ENCODE measurements around the gene MED12L. TPM values are rescaled to one million over a fixed set of nuclear protein-coding genes. Genes with fewer than 3 reads are reported as not detected.

The MED12L gene
- total and polyA plus RNA-seq, 2 donors (not counting 1 experiment from before 2014, with no cell fraction given) = 0.94 to 4.3 TPM

- Histone ChIP-seq H3K27me3 (ENCODE audit: control insufficient read depth, insufficient read depth, low read length) (no peaks in the 10 kb centered on the region), H3K4me2 (ENCODE audit: extremely low read depth, insufficient read depth, low read length) (no peak overlapping the region), H2AFZ (ENCODE audit: low read length) (no peak overlapping the region), H3K9ac (ENCODE audit: insufficient read depth, low read length) (no peak overlapping the region), H3K9me3 (ENCODE audit: control insufficient read depth, insufficient read depth, low read depth, low read length) (no peaks in the 10 kb centered on the region), H3K36me3 (ENCODE audit: control insufficient read depth, insufficient read depth, low read length) (no peaks in the 10 kb centered on the region), H3K4me3 (replicated peaks in 1 of 4; ENCODE audit: control extremely low read depth in 1 of 4, insufficient read depth in 1 of 4, low read depth in 3 of 4, low read length in 4 of 4) (no peak overlapping the region), H3K79me2 (ENCODE audit: control insufficient read depth, insufficient read depth, low read length) (no peaks in the 10 kb centered on the region), H3K4me1 (ENCODE audit: control insufficient read depth, extremely low read depth, insufficient read depth, low read length) (no peaks in the 10 kb centered on the region), H4K20me1 (ENCODE audit: control insufficient read depth, extremely low read depth, insufficient read depth, low read length) (no peaks in the 10 kb centered on the region), H3K27ac (ENCODE audit: insufficient read depth, low read length) (no peak overlapping the region)
- no peak for TF ChIP-seq EZH2 (IDR thresholded peaks at IDR 0.05; ENCODE audit: low read length, missing control alignments)
- no peak for TF ChIP-seq CTCF (conservative IDR thresholded peaks at IDR 0.05 in 1 of 2, IDR thresholded peaks at IDR 0.05 in 1 of 2; ENCODE audit: low read depth in 1 of 2, low read length in 2 of 2)
- no peak for DNase-seq (ENCODE audit: low read depth in 2 of 2)
These were observed 184.2 kb downstream of the MED12L start for GRCh38 chr3:151269631-151270030.

GRCh38 chr3:151275091-151275490 is 189.6 kb downstream of the MED12L start:
- Histone ChIP-seq H3K4me2 (ENCODE audit: extremely low read depth, insufficient read depth, low read length) (no peak overlapping the region), H3K79me2 (ENCODE audit: control insufficient read depth, insufficient read depth, low read length) (no peaks in the 10 kb centered on the region), H3K27ac (ENCODE audit: insufficient read depth, low read length) (no peak overlapping the region), H3K9me3 (ENCODE audit: control insufficient read depth, insufficient read depth, low read depth, low read length) (no peaks in the 10 kb centered on the region), H3K4me3 (replicated peaks in 1 of 4; ENCODE audit: control extremely low read depth in 1 of 4, insufficient read depth in 1 of 4, low read depth in 3 of 4, low read length in 4 of 4) (no peak overlapping the region), H3K9ac (ENCODE audit: insufficient read depth, low read length) (no peak overlapping the region), H3K36me3 (ENCODE audit: control insufficient read depth, insufficient read depth, low read length) (no peaks in the 10 kb centered on the region), H2AFZ (ENCODE audit: low read length) (no peak overlapping the region), H3K4me1 (ENCODE audit: control insufficient read depth, extremely low read depth, insufficient read depth, low read length) (no peaks in the 10 kb centered on the region), H4K20me1 (ENCODE audit: control insufficient read depth, extremely low read depth, insufficient read depth, low read length) (no peaks in the 10 kb centered on the region), H3K27me3 (ENCODE audit: control insufficient read depth, insufficient read depth, low read length) (no peaks in the 10 kb centered on the region)
- DNase-seq (ENCODE audit: low read depth in 2 of 2) = no peak
- no peak for TF ChIP-seq CTCF (conservative IDR thresholded peaks at IDR 0.05 in 1 of 2, IDR thresholded peaks at IDR 0.05 in 1 of 2; ENCODE audit: low read depth in 1 of 2, low read length in 2 of 2)
- TF ChIP-seq EZH2 (IDR thresholded peaks at IDR 0.05; ENCODE audit: low read length, missing control alignments) = no peak

- Histone ChIP-seq H3K9ac (ENCODE audit: insufficient read depth, low read length) (no peak overlapping the region), H3K4me3 (replicated peaks in 1 of 4; ENCODE audit: control extremely low read depth in 1 of 4, insufficient read depth in 1 of 4, low read depth in 3 of 4, low read length in 4 of 4) (no peak overlapping the region), H3K36me3 (ENCODE audit: control insufficient read depth, insufficient read depth, low read length) (no peaks in the 10 kb centered on the region), H3K27me3 (ENCODE audit: control insufficient read depth, insufficient read depth, low read length) (no peaks in the 10 kb centered on the region), H3K4me1 (ENCODE audit: control insufficient read depth, extremely low read depth, insufficient read depth, low read length) (no peaks in the 10 kb centered on the region), H3K4me2 (ENCODE audit: extremely low read depth, insufficient read depth, low read length) (no peak overlapping the region), H3K27ac (ENCODE audit: insufficient read depth, low read length) (no peak overlapping the region), H3K9me3 (ENCODE audit: control insufficient read depth, insufficient read depth, low read depth, low read length) (no peaks in the 10 kb centered on the region), H3K79me2 (ENCODE audit: control insufficient read depth, insufficient read depth, low read length) (no peaks in the 10 kb centered on the region), H4K20me1 (ENCODE audit: control insufficient read depth, extremely low read depth, insufficient read depth, low read length) (no peaks in the 10 kb centered on the region), H2AFZ (ENCODE audit: low read length) (no peak overlapping the region)
- DNase-seq (ENCODE audit: low read depth in 2 of 2) = no peak
- TF ChIP-seq EZH2 (IDR thresholded peaks at IDR 0.05; ENCODE audit: low read length, missing control alignments) (no peak), CTCF (conservative IDR thresholded peaks at IDR 0.05 in 1 of 2, IDR thresholded peaks at IDR 0.05 in 1 of 2; ENCODE audit: low read depth in 1 of 2, low read length in 2 of 2) (no peak)
These were observed 190.7 kb downstream of the MED12L start for GRCh38 chr3:151276038-151276686.

All from fibroblast of lung (primary cell).